K562 (cell line): ENCODE results near the gene SLC15A1. TPM values are rescaled to one million over a fixed set of nuclear protein-coding genes. Genes with fewer than 3 reads are reported as not detected.

Experiments used
- ATAC-seq: fragments of 200-7000 bp; cut with Tn5 transposase; 3 replicates; pipeline ENCODE4 v1.9.1; 2020; ENCODE audit warnings: moderate library complexity
- BruUV-seq: library from RNA; stranded (reverse); fragments of 400-500 nt; replicated peaks from 2 replicates; lab custom pipeline; 2021; lab: Mats Ljungman, UMichigan
- CTCF ChIA-PET: fragments of 300-600 bp; formaldehyde crosslinking; extraction: SDS; loops from one replicate; lab custom pipeline; 2021; ENCODE audit warnings: low intra/inter-chr PET ratio; lab: Yijun Ruan, JAX
- POLR2A ChIA-PET: fragments of 300-600, 350-650 bp; sonication (Branson Sonifier 250); formaldehyde crosslinking; extraction: SDS; loops from one replicate; lab custom pipeline; 2021; ENCODE audit warnings: antibody characterized with exemption, inconsistent platforms; lab: Yijun Ruan, JAX
- DNase-seq, 4 experiments: peaks; one replicate each; pipeline versions ENCODE4 v3.0.0 to v3.0.0-alpha.2; 2011 to 2018; ENCODE audit warnings: low spot score in 3 of 4, mixed read lengths in 3 of 4; ENCODE audit errors: extremely low read depth in 1 of 4
- FAIRE-seq: peaks from 2 replicates; lab custom pipeline; 2011; peaks lifted over from hg19 to GRCh38; lab: Jason Lieb, UNC
- H2AFZ ChIP-seq: 2 replicates; pipeline ENCODE4 v1.6.0; 2011; ENCODE audit warnings: low read depth, low read length, control low read depth, inconsistent platforms
- H3K27ac ChIP-seq: fragments of 200-600 bp; 3 replicates; pipeline ENCODE4 v1.8.0; 2011; ENCODE audit warnings: low read depth, mild to moderate bottlenecking, control low read depth, inconsistent platforms, low read length, moderate library complexity, mixed read lengths; ENCODE audit errors: extremely low read depth
- H3K27me3 ChIP-seq, 2 experiments: fragments of 300-600 bp in 1 of 2; 2 replicates in 1 of 2; 3 replicates in 1 of 2; pipeline versions ENCODE4 v1.6.0 to v1.8.0; 2011; ENCODE audit warnings: inconsistent platforms in 2 of 2, low read length in 2 of 2, mild to moderate bottlenecking in 1 of 2, mixed read lengths in 1 of 2, moderate library complexity in 1 of 2; ENCODE audit not compliant: control insufficient read depth in 2 of 2, insufficient read depth in 2 of 2
- H3K36me3 ChIP-seq: fragments of 300-600 bp; 3 replicates; pipeline ENCODE4 v1.8.0; 2011; ENCODE audit warnings: mild to moderate bottlenecking, low read length, inconsistent platforms; ENCODE audit not compliant: control insufficient read depth, insufficient read depth
- H3K4me1 ChIP-seq, 2 experiments: fragments of 200-600 bp in 1 of 2; replicated peaks in 1 of 2; 2 replicates in 1 of 2; 3 replicates in 1 of 2; pipeline versions ENCODE4 v1.5.1 to v1.8.0; 2011; ENCODE audit warnings: inconsistent platforms in 2 of 2, low read length in 2 of 2, mild to moderate bottlenecking in 1 of 2, mixed read lengths in 1 of 2, moderate library complexity in 1 of 2; ENCODE audit not compliant: control insufficient read depth in 2 of 2, insufficient read depth in 2 of 2
- H3K4me2 ChIP-seq: 2 replicates; pipeline ENCODE4 v1.6.1; 2011; ENCODE audit warnings: low read length, control low read depth, inconsistent platforms, mixed read lengths; ENCODE audit not compliant: insufficient read depth
- H3K4me3 ChIP-seq: fragments of 200-600 bp; sonication (generic), shearing (Covaris generic); 2 replicates; pipeline ENCODE4 v1.5.1; 2016; ENCODE audit warnings: control low read depth, inconsistent platforms
- H3K79me2 ChIP-seq: fragments of 200-600 bp; 3 replicates; pipeline ENCODE4 v1.8.0; 2011; ENCODE audit warnings: low read length, inconsistent platforms; ENCODE audit not compliant: control insufficient read depth, insufficient read depth
- H3K9ac ChIP-seq, 2 experiments: 2 replicates each; pipeline versions ENCODE4 v1.6.0 to v1.6.1; 2011; ENCODE audit warnings: low read depth in 2 of 2, low read length in 2 of 2, control low read depth in 1 of 2, inconsistent platforms in 1 of 2, mild to moderate bottlenecking in 1 of 2, mixed read lengths in 1 of 2; ENCODE audit not compliant: insufficient read depth in 1 of 2
- H3K9me1 ChIP-seq: one replicate; pipeline ENCODE4 v1.6.0; 2011; ENCODE audit warnings: inconsistent platforms, mild to moderate bottlenecking, low read length, moderate library complexity; ENCODE audit not compliant: control insufficient read depth, insufficient read depth
- H3K9me3 ChIP-seq: replicated peaks from 2 replicates; pipeline ENCODE4 v1.5.1; 2011; ENCODE audit warnings: low read depth, low read length, inconsistent platforms; ENCODE audit not compliant: control insufficient read depth, insufficient read depth
- H4K20me1 ChIP-seq: replicated peaks from 2 replicates; pipeline ENCODE4 v1.6.1; 2011; ENCODE audit warnings: low read length, inconsistent platforms, mixed read lengths; ENCODE audit not compliant: control insufficient read depth, insufficient read depth
- ARHGAP35 ChIP-seq: fragments of 450-650 bp; IDR thresholded peaks from 2 replicates; pipeline ENCODE4 v1.6.1; 2018; ENCODE audit not compliant: partially characterized antibody
- BRD9 ChIP-seq: fragments of 450-650 bp; IDR thresholded peaks from 2 replicates; pipeline ENCODE4 v1.6.1; 2018; ENCODE audit warnings: low read depth; ENCODE audit not compliant: partially characterized antibody
- BRF1 ChIP-seq: IDR thresholded peaks from 3 replicates; pipeline ENCODE4 v1.6.1; 2011; ENCODE audit warnings: borderline replicate concordance, mild to moderate bottlenecking; ENCODE audit not compliant: insufficient read length; ENCODE audit errors: extremely low read depth
- CEBPG ChIP-seq, 3 experiments: fragments of 200-800 bp in 1 of 3; sonication (Bioruptor generic) in 1 of 3; sonication (generic) in 1 of 3; formaldehyde crosslinking in 1 of 3; IDR thresholded peaks in 2 of 3; conservative IDR thresholded peaks in 1 of 3; 2 replicates each; pipeline versions ENCODE4 v1.6.1 to v1.8.0; 2016 to 2022; ENCODE audit warnings: missing compliant biosample characterization in 2 of 3, missing genetic modification characterization in 2 of 3, mild to moderate bottlenecking in 1 of 3, missing genetic modification reagents in 1 of 3
- HDAC6 ChIP-seq: IDR thresholded peaks from 2 replicates; pipeline ENCODE4 v1.6.1; 2012; ENCODE audit warnings: low read depth, mild to moderate bottlenecking, control low read depth, inconsistent platforms, low read length, moderate library complexity
- PATZ1 ChIP-seq: fragments of 250-450 bp; sonication (Bioruptor Pico); IDR thresholded peaks from 2 replicates; pipeline ENCODE4 v1.5.0; 2020; ENCODE audit warnings: mild to moderate bottlenecking, borderline replicate concordance
- RUNX1 ChIP-seq: sonication (generic); IDR thresholded peaks from 2 replicates; pipeline ENCODE4 v1.6.1; 2016; ENCODE audit warnings: antibody characterized with exemption, low read depth
- SAFB2 ChIP-seq: fragments of 200-400 bp; formaldehyde crosslinking; IDR thresholded peaks from 2 replicates; pipeline ENCODE4 v1.6.1; 2018; ENCODE audit warnings: borderline replicate concordance, low read length, low read depth, moderate library complexity; ENCODE audit not compliant: severe bottlenecking
- SP1 ChIP-seq: sonication (generic); formaldehyde crosslinking; IDR thresholded peaks from 2 replicates; pipeline ENCODE4 v1.8.1; 2022; ENCODE audit warnings: mild to moderate bottlenecking, missing genetic modification reagents
- USF2 ChIP-seq: sonication (generic); formaldehyde crosslinking; IDR thresholded peaks from 2 replicates; pipeline ENCODE4 v1.5.0; 2020; ENCODE audit warnings: missing genetic modification reagents
- ZNF165 ChIP-seq: fragments of 250-450 bp; sonication (Bioruptor Pico); IDR thresholded peaks from 2 replicates; pipeline ENCODE4 v1.4.0; 2020; ENCODE audit warnings: borderline replicate concordance
- WGBS: fragments of 100-300 bp; shearing (Covaris generic); methylation state at CpG from one replicate; pipeline ENCODE4 v1.1.6; 2016; ENCODE audit warnings: low coverage, mixed read lengths; ENCODE audit not compliant: insufficient coverage; ENCODE audit errors: missing lambda C conversion rate; 5-methylcytosine and 5-hydroxymethylcytosine counted together
- in situ Hi-C: fragments of 300-500 bp; cut with MboI; formaldehyde crosslinking; loops from 4 replicates; pipeline ENCODE4 v1.15.0; 2018; ENCODE audit warnings: inconsistent platforms, mixed read lengths
- intact Hi-C: fragments of 100-400 bp; cut with micrococcal nuclease; formaldehyde crosslinking; loops from 2 replicates; pipeline ENCODE4 v1.14.2; 2022
- polyA plus RNA-seq, 8 experiments: library from polyadenylated mRNA; depleted of rRNA in 4 of 8; stranded (reverse) in 5 of 8; unstranded in 3 of 8; fragments of >200 nt; fragmentation: Nextera tagmentation in 2 of 8; fragmentation: Illumina TruSeq in 1 of 8; extraction: Ambion mirVana in 2 of 8; extraction: Trizol in 1 of 8; gene quantifications; 2 replicates each; pipeline versions ENCODE4 v1.2.1 to v1.2.3, GENCODE V29; 2011 to 2014; ENCODE audit warnings: inconsistent platforms in 1 of 8, missing spikeins in 1 of 8
- total RNA-seq, 7 experiments: library from RNA; depleted of rRNA in 6 of 7; stranded (reverse); fragments of >200 nt in 6 of 7; fragmentation: Illumina TruSeq in 2 of 7; extraction: Trizol in 2 of 7; gene quantifications; 2 replicates each; pipeline versions ENCODE4 v1.2.1 to v1.2.3, GENCODE V29; 2011 to 2021; ENCODE audit warnings: low replicate concordance in 1 of 7

The SLC15A1 gene
- total and polyA plus RNA-seq, 9 of the 15 experiments (the other 6 are each of a cell fraction or from before 2014, with no cell fraction given) = not detected

GRCh38 chr13:98749501-98749900, 3.0 kb downstream of the SLC15A1 start:
- Histone ChIP-seq H2AFZ (no peak overlapping the region), H3K9me1 (no peaks in the 10 kb centered on the region), H3K9ac (no peak overlapping the region), H3K4me2 (no peak overlapping the region), H3K79me2 (no peaks in the 10 kb centered on the region), H3K36me3 (no peaks in the 10 kb centered on the region), H3K4me3 (no peak overlapping the region), H3K4me1 (peaks cover 0 to 4% of the 10 kb centered on the region in 2 experiments; a peak in 1 of 5 replicates), H4K20me1 (no peaks in the 10 kb centered on the region), H3K9me3 (no peaks in the 10 kb centered on the region), H3K27ac (no peak overlapping the region), H3K27me3 (peaks cover 4 to 56% of the 10 kb centered on the region in 2 experiments)
- no peak for TF ChIP-seq ARHGAP35
- no peak for TF ChIP-seq RUNX1
- TF ChIP-seq PATZ1 (CRISPR knock-in tag) = no peak
- TF ChIP-seq CEBPG (CRISPR knock-in tag; IDR thresholded peaks at IDR 0.05) = no peak
- TF ChIP-seq CEBPG (tag; conservative IDR thresholded peaks at IDR 0.05 in 1 of 2, IDR thresholded peaks at IDR 0.05 in 1 of 2) = no peak
- no peak for TF ChIP-seq BRF1
- TF ChIP-seq HDAC6 = no peak
- no peak for TF ChIP-seq USF2 (CRISPR knock-in tag)
- TF ChIP-seq BRD9 = no peak
- no peak for TF ChIP-seq ZNF165 (CRISPR knock-in tag)
- no peak for TF ChIP-seq SP1 (CRISPR knock-in tag)
- no peak for TF ChIP-seq SAFB2
- no TSS peak for BruUV-seq
- POLR2A ChIA-PET = no interaction called here
- ATAC-seq (no peak), FAIRE-seq (no peak), DNase-seq (no peak)
- CTCF ChIA-PET = no interaction called here
- intact Hi-C loops = no loop called here
- 3% methylated on average over 3 of the region's 3 CpGs for WGBS
- in situ Hi-C loops = no loop called here
